A549 treated with Hydrocortisone at 1 μM for 4 hours (cell line): ENCODE data around the gene CPAMD8. TPM values are rescaled to one million over a fixed set of nuclear protein-coding genes. Genes with fewer than 3 reads are reported as not detected.

Experiments
- total RNA-seq: library from RNA; stranded (reverse); fragments of 200-300 nt; extraction: Qiagen RNA extraction; gene quantifications from 5 replicates; pipeline ENCODE4 v1.2.3, GENCODE V29; 2022

CPAMD8 gene
- 0.05 to 0.18 TPM (median 0.07 TPM) in 4 of 5 replicates, not detected in the other for total RNA-seq

GRCh38 chr19:17026706-17027534 is at the start of gene CPAMD8:
Gene CPAMD8, minus strand, starts transcription at chr19:17026810. Its CDS starts 168 bp downstream, at chr19:17026642.

GRCh38 chr19:17075035-17075863 is 48.6 kb upstream of the CPAMD8 start, which contains the start of the genes HAUS8 and MYO9B:
Gene HAUS8, minus strand, starts transcription at chr19:17075452. Its CDS starts 30 bp downstream, at chr19:17075422.
Gene MYO9B, plus strand, starts transcription at chr19:17075777. Its CDS starts 25,941 bp downstream, at chr19:17101718.

GRCh38 chr19:16888629-16889365 is 137.8 kb downstream of the CPAMD8 start, which contains the start of gene F2RL3:
Gene F2RL3, plus strand, starts transcription at chr19:16888999. Its CDS starts 191 bp downstream, at chr19:16889190.

Other genes starting within 250 kb of the CPAMD8 start
- gene SIN3B, start 197.4 kb downstream of the CPAMD8 start, total RNA-seq: 17.7 to 21.3 TPM (median 20.0 TPM) in 5 replicates
- 0.03 TPM in 1 of 5 replicates, not detected in the others for gene F2RL3, start 137.8 kb downstream of the CPAMD8 start, total RNA-seq
- gene HAUS8, start 48.6 kb upstream of the CPAMD8 start, total RNA-seq: 12.3 to 14.3 TPM (median 12.5 TPM) in 5 replicates
- 29.1 to 35.7 TPM (median 34.5 TPM) in 5 replicates for gene MYO9B, start 49.0 kb upstream of the CPAMD8 start, total RNA-seq
- gene USE1, start 188.5 kb upstream of the CPAMD8 start, total RNA-seq: 13.7 to 17.8 TPM (median 15.3 TPM) in 5 replicates
- 9.6 to 13.3 TPM (median 11.6 TPM) in 5 replicates for gene OCEL1, start 199.4 kb upstream of the CPAMD8 start, total RNA-seq
- gene NR2F6, start 219.1 kb upstream of the CPAMD8 start, total RNA-seq: 29.3 to 63.7 TPM (median 62.0 TPM) in 5 replicates
- gene USHBP1, start 237.9 kb upstream of the CPAMD8 start, total RNA-seq: 0.02 TPM in 1 of 5 replicates, not detected in the others
- 56.7 to 66.0 TPM (median 61.4 TPM) in 5 replicates for gene BABAM1, start 240.6 kb upstream of the CPAMD8 start, total RNA-seq